Right cardiac atrium (tissue), 5 donors: ENCODE data around the gene SELENON. TPM values are rescaled to one million over a fixed set of nuclear protein-coding genes. Genes with fewer than 3 reads are reported as not detected.
A peak's percentile ranks its signal among the peaks of the same experiment; 100 is the strongest.

Experiments used
- ATAC-seq, 2 donors: fragments of 200-7000 bp; cut with Tn5 transposase; one replicate each; pipeline versions ENCODE4 v1.8.0 to v1.9.1; 2020; ENCODE audit warnings: moderate library complexity in 2 of 2, mild to moderate bottlenecking in 1 of 2
- DNase-seq, 3 donors: peaks; one replicate each; pipeline ENCODE4 v3.0.0-alpha.2; 2020
- H3K27ac ChIP-seq: one replicate; pipeline ENCODE4 v1.5.1; 2013; ENCODE audit warnings: mild to moderate bottlenecking, low read length, control low read depth, moderate library complexity
- H3K27me3 ChIP-seq: one replicate; pipeline ENCODE4 v1.6.1; 2013; ENCODE audit not compliant: control insufficient read depth, insufficient read depth
- H3K4me1 ChIP-seq: one replicate; pipeline ENCODE4 v1.6.1; 2013; ENCODE audit warnings: low read length; ENCODE audit not compliant: control insufficient read depth, insufficient read depth
- H3K4me3 ChIP-seq: one replicate; pipeline ENCODE4 v1.5.1; 2013; ENCODE audit warnings: low read length, control low read depth
- H3K9me3 ChIP-seq: one replicate; pipeline ENCODE4 v1.6.1; 2013; ENCODE audit warnings: low read length; ENCODE audit not compliant: control insufficient read depth
- WGBS: extraction: QIAGEN DNeasy Blood & Tissue Kit; methylation state at CpG from one replicate; pipeline ENCODE4 v1.1.7; 2013; 5-methylcytosine and 5-hydroxymethylcytosine counted together
- intact Hi-C, 4 donors: fragments of 100-400 bp; cut with DNase I; formaldehyde crosslinking; loops; one replicate each; pipeline versions ENCODE4 v1.11.0 to v1.14.0; 2022 to 2023
- polyA plus RNA-seq: library from polyadenylated mRNA; stranded (reverse); fragments of 200-250 nt; gene quantifications from one replicate; pipeline ENCODE4 v1.2.3, GENCODE V29; 2013
- total RNA-seq, 4 donors: library from RNA; stranded (reverse); fragmentation: NEBNext Ultra II Directional; extraction: Animal tissue kit (Norgen Biotek cat#: 25700); gene quantifications; one replicate each; pipeline ENCODE4 v1.2.1, GENCODE V29; 2021
- donor health status: healthy with polysubstance abuse.
- donor health status: DM: no; HTN: yes; CAD: no.
- donor health status: DM: no; HTN: no; CAD: no.
- donor health status: DM: no; HTN: yes; CAD: no; lungs with severe emphysema.
- donor health status: DM: yes; HTN: yes; CAD: no.

The SELENON gene
- total and polyA plus RNA-seq, 5 donors: 26.4 to 48.2 (median 37.8) TPM

DNA sequence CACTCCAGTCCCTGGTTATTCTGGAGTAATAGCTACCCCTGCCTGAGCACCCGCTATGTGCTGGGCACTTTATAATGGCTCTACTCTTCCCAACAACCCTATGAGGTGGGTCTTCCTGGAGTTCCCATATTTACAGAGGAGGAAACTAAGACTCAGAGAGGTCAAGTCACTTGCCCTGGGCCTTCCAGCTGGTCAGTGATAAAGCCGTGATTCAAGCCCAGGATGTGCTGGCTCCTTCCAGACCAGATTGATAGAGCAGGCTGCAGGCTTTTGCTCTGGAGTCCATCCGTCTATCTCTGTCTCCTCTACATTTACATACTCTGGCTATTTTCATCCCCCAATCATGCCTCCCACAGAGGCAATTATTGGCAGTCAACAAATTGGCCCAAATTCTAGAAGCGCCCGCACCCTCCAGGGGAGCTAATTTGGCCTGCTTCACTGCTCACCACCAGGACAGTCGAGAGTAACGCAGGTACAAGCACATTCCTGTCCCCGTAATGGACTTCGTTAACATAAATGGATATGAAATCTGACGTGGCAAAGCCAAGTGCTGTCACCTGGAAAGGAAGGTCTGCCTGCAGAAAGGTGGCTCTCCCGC is 39.8 kb upstream of the SELENON start:
- no peak for ATAC-seq
- Histone ChIP-seq H3K9me3 (no peaks in the 10 kb centered on the region), H3K27me3 (no peaks in the 10 kb centered on the region), H3K4me1 (no peaks in the 10 kb centered on the region), H3K27ac (no peak overlapping the region), H3K4me3 (no peak overlapping the region)
- intact Hi-C loops: no loop called here
- DNase-seq: no peak
- WGBS: 74% methylated on average over 11 of the region's 11 CpGs

DNA sequence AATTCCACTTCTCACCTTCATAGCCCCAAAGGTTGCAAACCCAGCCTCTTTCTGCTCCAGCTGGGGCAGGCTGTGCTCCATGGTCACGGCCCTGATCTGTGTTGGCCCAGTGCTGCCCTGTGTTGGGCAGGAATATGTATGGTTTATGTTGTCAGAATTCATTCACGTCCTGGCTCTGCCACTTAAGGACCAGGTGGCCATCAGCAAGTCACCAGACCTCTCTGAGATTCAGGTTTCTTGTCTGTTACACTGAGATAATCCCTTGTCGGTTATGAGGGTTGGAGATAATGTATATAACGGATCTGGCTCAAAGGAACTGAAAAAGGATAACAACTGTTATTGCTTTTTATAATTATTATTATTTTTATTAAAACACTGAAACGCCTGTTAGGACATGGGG is 39.1 kb upstream of the SELENON start:
- DNase-seq (no peak), ATAC-seq (no peak)
- Histone ChIP-seq H3K4me3 (no peak overlapping the region), H3K9me3 (no peaks in the 10 kb centered on the region), H3K27ac (no peak overlapping the region), H3K4me1 (no peaks in the 10 kb centered on the region), H3K27me3 (no peaks in the 10 kb centered on the region)
- intact Hi-C loops: no loop called here
- WGBS: 76% methylated on average over 5 of the region's 5 CpGs

DNA sequence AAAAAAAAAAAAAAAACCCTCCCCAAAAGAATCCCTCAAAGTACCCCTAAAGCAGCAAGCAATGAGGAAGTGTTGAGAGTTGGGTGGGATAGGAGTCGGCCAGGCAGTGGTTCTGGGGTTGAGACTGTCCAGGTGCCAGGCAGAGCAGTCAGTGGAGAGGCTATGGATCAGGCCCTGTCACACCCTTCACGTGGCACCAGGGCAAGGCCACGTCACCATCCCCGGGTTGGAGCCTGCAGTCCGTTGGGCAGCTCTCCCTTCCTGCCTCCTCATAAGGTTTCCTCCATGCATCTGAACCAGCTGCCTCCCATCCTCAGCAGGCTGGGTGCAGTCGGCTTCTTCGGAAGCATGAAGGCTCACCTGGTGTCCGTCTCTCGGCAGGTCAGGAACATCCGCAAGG is 36.5 kb upstream of the SELENON start:
- H3K9me3 ChIP-seq: no peaks in the 10 kb centered on the region
- H3K4me3 ChIP-seq: no peak overlapping the region
- intact Hi-C loops: no loop called here
- DNase-seq (no peak), ATAC-seq (no peak)
- peaks cover 2% of the 10 kb centered on the region for H3K4me1 ChIP-seq
- no peak overlapping the region for H3K27ac ChIP-seq
- H3K27me3 ChIP-seq: no peaks in the 10 kb centered on the region
- WGBS: 90% methylated on average over 10 of the region's 10 CpGs

DNA sequence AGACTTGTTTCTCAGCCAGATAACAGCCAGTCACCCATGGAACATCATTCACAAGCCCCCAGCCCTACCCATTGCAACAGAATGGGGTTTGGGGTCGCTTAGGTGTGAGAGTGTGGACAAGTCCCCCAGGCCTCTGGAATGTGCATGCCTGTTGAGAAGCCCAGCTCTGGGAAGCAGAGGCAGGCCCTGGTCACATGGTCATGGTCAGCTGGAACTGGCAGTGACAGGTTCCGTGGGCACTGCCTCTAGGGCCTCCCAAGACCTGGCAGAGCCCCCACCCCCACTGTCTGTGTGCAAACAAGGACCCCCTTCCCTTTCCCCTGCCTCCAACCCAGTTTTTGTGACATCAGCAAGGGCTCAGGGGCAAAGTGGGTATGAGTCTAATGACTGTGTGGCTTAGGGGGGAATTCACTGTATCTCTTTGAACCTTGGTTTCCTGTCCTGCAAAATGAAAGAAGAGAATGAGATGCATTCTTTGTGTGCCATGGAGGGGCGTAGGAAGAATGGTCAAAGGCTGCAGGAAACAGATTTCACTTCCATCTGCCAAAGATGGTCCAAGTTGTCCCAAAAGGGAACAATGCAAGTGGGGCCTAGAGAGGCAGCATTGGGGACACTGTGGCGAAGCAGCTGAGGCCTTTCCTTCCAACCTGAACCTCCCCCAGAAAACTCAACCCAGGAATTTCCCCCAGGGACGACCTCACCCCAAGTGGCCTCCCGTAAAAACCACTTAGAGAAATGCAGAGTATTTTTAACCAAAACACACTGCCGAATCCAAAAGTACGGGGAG is 34.7 kb upstream of the SELENON start:
- ATAC-seq: no peak
- Histone ChIP-seq H3K4me1 (peaks cover 4% of the 10 kb centered on the region), H3K9me3 (no peaks in the 10 kb centered on the region), H3K27ac (no peak overlapping the region), H3K4me3 (no peak overlapping the region), H3K27me3 (no peaks in the 10 kb centered on the region)
- intact Hi-C loops: no loop called here
- 44% methylated on average over 8 of the region's 8 CpGs for WGBS
- no peak for DNase-seq

DNA sequence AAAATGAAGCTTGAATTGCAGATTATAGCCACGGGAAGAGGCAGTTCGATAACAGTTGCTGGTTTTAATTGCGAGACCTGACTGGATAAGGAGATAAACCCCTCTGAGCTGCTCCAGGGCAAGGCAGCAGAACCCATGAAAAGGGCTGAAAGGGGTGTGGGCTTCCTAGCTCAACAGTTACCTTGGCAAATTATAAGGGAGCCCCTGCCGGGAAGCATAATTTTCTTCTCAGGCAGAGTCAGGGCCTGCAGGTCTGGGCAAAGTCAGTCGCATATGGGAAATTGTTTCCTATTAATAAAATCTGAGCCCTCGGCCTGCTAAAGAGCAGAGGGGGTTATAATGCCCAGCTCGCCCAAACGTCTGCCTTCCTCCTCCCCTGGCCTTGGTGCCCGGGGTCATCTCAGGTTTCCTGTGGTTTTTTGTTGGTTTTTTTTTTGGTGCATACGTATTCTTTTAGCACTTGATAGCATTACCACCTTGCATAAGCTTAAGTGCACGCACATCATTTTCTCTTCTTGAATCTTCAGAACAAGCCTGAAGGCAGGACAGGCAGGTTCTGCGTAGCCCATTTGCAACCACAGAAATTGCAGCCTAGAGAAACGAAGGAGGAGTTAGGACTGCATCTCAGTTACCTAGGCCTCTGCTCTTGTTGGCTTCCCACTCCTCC is 33.9 kb upstream of the SELENON start:
- Histone ChIP-seq H3K4me3 (no peak overlapping the region), H3K27me3 (no peaks in the 10 kb centered on the region), H3K9me3 (no peaks in the 10 kb centered on the region), H3K4me1 (peaks cover 8% of the 10 kb centered on the region), H3K27ac (no peak overlapping the region)
- 63% methylated on average over 13 of the region's 13 CpGs for WGBS
- no peak for DNase-seq
- intact Hi-C loops: no loop called here
- ATAC-seq: no peak

DNA sequence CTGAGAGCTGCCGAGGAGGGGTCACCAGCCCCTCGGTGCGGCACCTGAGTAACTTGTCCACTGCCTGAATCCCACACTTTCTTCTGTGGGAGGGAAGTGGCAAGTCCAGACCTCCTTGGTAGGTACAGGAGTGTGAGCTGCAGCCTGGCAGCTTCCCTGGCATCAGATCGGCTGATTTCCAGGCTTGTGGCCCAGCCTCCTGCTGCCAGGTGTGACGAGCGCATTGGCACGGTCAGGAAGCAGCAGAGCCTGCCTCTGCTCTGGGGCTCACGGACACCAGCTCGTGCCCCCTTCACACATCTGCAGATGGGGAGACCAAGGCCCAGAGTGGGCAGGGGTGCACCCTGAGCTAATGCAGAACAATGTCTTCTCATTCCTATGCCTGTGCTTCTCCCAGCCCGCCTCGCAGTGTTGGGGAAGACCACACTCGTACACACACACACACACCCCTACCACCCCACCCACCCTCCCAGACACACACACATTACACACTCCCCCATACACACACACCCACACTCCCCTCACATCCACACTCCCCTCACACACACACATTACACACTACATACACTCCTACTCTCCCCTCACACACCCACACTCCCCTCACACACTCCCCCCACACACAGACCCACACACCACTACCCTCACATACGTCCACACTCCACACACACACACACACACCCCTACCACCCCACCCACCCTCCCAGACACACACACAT is 33.1 kb upstream of the SELENON start:
- Histone ChIP-seq H3K4me1 (peaks cover 8% of the 10 kb centered on the region), H3K27ac (no peak overlapping the region), H3K9me3 (no peaks in the 10 kb centered on the region), H3K27me3 (no peaks in the 10 kb centered on the region), H3K4me3 (no peak overlapping the region)
- intact Hi-C loops: no loop called here
- ATAC-seq (no peak), DNase-seq (no peak)
- 81% methylated on average over 13 of the region's 13 CpGs for WGBS

DNA sequence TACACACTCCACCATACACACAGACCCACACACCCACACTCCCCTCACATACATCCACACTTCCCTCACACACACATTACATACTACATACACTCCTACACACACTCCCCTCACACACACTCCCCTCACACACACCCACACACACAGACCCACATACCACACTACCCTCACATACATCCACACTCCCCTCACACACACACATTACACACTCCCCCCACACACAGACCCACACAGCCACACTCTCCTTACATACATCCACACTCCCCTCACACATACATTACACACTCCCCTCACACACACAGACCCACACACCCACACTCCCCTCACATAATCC is 32.6 kb upstream of the SELENON start:
- Histone ChIP-seq H3K27me3 (no peaks in the 10 kb centered on the region), H3K4me1 (peaks cover 8% of the 10 kb centered on the region), H3K4me3 (no peak overlapping the region), H3K9me3 (no peaks in the 10 kb centered on the region), H3K27ac (no peak overlapping the region)
- DNase-seq (no peak), ATAC-seq (no peak)
- intact Hi-C loops: no loop called here

DNA sequence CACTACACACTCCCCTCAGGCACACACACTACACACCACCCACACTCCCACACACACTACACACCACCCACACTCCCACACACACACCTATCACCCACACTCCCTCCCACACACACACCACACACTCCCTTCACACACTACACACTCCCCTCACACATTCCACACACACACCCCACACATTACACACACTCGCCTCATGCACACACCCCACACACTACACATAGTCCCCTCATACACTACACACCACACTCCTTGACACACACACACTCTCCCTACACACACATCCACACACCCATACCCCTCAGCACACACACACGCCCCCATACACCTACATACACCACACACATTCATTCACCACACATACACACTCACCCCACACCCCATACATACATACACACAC is 31.0 kb upstream of the SELENON start:
- intact Hi-C loops: no loop called here
- H3K4me3 ChIP-seq: no peak overlapping the region
- no peak for ATAC-seq
- H3K27ac ChIP-seq: no peak overlapping the region
- H3K9me3 ChIP-seq: no peaks in the 10 kb centered on the region
- DNase-seq: no peak
- peaks cover 8% of the 10 kb centered on the region for H3K4me1 ChIP-seq
- no peaks in the 10 kb centered on the region for H3K27me3 ChIP-seq
- WGBS: 94% methylated on average over 2 of the region's 2 CpGs

DNA sequence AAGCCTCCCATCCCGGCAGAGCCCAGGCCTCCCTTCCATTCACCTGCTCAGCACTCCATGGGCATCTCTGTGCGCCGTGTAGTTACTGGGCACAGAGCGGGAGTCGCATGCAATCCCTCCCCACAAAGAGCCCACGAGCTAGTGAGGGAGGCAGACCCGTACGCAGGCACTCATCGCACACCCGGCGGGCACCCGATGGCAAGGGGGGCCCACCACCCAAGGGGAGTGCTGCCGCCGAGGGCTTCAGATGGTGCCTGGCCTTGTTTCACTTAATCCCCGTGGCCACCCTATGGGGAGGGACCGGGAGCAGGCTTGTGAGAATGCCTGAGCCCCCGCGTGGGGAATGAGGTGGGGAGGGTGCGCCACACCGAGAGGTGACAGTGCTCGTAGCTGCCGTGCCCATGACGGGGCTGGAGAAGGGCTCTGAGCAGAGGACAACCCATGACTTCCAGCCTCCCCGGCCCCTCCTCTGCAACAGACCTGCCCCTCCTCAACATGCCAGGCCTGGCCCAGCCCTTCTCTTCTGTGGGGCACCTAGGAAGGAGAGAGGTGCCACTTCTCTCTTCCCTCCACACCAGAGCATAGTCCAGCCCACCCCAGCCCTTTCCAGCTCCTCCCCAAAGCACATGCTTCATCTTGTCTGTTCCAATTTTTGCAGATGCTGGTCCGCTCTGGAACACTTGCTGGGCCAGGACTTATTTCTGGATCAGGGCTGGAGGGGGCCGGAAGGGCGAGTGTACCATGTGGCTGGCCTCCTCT is 30.2 kb upstream of the SELENON start:
- no peak overlapping the region for H3K4me3 ChIP-seq
- no peaks in the 10 kb centered on the region for H3K27me3 ChIP-seq
- H3K27ac ChIP-seq: no peak overlapping the region
- no peaks in the 10 kb centered on the region for H3K9me3 ChIP-seq
- DNase-seq (no peak), ATAC-seq (peak in 1 of 2 donors; percentile 24)
- H3K4me1 ChIP-seq: peaks cover 8% of the 10 kb centered on the region
- WGBS: 86% methylated on average over 27 of the region's 27 CpGs
- intact Hi-C loops: no loop called here

DNA sequence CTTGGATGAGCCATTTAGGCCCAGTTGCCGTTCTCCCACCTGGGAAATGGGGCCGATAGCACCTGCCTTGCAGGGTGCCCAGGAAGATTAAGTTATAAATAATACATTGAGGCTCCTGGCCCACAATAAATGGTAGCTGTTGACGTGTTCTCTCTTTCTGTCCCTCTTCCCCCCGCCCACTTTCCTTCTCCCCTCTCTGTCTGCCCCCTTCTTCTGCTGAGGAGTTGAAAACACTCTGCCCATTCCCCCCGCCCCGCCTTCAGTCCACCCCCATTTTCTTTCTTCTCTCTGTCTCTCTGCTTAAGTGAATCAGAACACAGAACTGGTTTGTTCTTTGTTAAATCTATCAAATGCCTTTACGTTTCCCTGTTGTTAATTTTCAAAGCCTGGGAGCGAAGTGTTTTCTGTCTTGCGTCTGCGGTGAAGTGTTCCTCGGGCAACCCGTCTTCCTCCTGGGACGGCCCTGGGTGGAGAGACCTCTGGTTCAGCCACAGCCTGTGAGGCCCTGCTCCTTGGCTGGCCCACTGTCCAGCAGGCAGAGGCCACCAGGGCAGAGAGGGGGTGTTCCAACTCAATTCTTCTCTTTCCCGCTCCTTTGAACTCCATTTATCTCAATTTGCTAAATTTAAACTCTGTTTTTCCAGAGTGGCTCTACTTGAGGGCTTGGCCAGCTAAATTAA is 29.3 kb upstream of the SELENON start:
- WGBS: 65% methylated on average over 14 of the region's 14 CpGs
- no peak overlapping the region for H3K4me3 ChIP-seq
- no peaks in the 10 kb centered on the region for H3K9me3 ChIP-seq
- H3K27ac ChIP-seq: no peak overlapping the region
- ATAC-seq (peak; percentile 50 to 61), DNase-seq (peak in 2 of 3 donors; percentile 6 to 74)
- no peaks in the 10 kb centered on the region for H3K27me3 ChIP-seq
- intact Hi-C loops: no loop called here
- H3K4me1 ChIP-seq: peaks cover 8% of the 10 kb centered on the region
